GM21367 (cell line): ENCODE measurements around the gene ELFN1.

Experiments
- ATAC-seq: cut with Tn5 transposase; IDR thresholded peaks from one replicate; pipeline ENCODE4 v1.9.1; 2021; ENCODE audit not compliant: unreplicated experiment

ELFN1 gene

DNA sequence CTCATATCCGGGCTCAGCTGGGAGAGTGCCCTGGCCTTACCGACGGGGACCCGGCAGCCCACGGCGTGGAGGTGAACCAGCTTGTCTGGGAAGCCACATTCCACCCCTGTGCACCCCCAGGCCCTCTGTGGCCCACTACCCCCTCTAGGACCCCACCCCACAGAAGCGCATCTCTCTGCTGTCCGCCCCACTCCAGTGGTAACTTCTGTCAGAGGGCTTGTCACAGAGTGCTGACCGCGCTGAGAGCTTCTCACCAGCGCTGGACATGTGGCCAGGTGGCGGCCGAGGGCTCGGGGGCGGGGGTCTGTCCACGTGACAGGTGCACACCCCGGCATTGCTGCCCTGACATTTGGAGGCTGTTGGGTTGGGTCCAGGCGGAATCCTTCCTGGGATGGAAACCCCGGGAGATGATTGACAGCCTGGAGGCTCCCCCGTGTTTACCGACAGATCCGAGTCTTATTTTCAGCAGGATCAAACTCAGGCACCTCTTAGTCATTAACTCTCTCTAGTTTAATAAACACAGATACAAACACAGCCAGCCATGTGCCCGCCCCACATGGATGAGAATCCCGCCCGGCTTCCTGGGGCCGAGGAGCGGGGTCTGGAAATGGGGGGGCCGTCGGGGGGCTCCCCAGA, 5.1 kb downstream of the ELFN1 start:
- no peak for ATAC-seq

GRCh38 chr7:1675673-1676549, 5.8 kb downstream of the ELFN1 start:
- ATAC-seq, result no peak

DNA sequence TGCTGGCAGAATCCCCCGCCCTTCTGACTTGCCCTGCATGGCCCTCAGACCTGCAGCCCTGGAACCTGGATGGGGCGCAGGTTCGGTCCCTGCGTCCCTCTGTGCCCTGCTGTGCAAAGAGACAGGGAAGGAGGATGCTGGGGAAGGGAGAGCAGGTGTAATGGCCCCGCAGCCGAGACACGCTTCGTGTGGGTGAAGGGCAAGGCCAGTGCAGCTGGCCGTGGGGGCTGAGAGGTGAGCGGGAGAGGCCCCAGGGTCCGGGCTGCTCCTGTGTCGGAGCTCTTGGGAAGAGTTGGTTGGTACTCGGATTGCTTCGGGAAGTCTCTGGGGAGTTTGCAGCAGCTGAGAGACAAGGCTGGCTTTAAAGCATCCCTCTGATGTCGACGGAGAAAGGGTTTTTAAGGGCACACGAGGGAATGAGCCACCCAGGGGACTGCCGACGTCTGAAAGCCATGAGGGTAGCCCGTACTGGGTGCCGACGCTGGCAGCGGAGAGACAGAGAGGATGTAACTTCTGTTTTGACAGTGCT, 6.5 kb downstream of the ELFN1 start:
- ATAC-seq, result no peak

DNA sequence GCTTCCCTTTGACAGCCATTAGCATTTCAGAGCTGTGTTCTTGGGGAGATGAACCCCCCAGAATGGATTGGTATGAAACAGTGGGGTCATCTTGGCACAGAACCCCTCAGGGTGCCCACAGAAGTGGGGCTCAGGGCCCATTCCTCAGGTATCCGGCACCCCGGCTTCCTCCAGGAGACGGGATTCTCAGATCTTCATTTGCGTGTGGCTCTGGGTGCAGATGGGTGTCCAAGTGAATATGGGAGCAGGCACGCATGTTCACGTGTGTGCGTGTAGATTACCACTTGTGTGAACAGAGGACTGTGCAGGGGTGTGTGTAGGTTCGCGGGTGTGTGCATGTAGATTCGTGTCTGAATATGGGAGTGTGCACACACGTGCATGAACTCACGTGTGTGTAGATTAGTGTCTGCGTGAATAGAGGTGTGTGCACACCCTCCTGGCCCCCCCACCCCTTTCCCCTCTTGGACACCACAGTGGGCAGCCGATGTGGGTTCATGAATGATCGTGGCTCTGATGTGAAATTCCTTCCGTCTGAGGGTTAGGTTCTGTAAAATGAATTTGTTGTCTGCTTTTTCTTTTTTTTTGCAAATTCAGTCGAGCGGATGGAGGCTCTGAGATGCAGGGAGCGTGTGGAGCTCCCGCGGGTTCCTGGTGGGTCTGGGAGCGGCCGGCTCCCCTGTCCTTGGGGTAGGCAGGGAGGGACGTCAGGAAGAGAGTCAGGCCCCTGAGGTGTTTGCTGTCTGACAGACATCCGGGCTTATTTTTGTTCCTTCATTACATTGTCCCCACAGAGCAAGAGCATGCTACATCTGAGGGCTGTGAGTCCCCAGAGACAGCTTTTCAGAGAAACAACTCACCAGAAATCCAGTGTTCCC, 7.4 kb downstream of the ELFN1 start:
- no peak for ATAC-seq

DNA sequence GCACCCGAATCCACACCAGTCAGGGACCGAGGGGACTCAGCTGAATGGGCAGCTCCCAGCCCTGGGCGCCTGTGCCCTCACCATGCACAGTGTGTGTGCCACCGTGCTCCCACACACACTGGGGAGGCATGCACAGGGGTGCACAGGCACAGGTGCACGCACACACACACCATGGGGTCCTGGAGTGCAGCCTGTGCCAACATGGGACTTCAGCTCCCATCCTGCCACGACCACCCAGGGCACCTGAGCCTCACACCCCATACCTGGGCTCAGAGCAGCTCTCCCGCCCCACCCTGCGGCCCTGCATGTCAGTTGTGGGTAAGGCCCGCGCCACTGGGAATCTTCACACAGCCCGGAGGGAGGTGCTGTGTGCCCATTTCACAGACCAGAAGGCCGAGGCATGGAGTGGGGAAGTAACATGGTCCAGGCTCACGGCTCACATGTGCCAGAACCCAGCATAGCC, 8.0 kb downstream of the ELFN1 start:
- no peak for ATAC-seq

GRCh38 chr7:1678571-1679325, 8.7 kb downstream of the ELFN1 start:
- ATAC-seq, result no peak

DNA sequence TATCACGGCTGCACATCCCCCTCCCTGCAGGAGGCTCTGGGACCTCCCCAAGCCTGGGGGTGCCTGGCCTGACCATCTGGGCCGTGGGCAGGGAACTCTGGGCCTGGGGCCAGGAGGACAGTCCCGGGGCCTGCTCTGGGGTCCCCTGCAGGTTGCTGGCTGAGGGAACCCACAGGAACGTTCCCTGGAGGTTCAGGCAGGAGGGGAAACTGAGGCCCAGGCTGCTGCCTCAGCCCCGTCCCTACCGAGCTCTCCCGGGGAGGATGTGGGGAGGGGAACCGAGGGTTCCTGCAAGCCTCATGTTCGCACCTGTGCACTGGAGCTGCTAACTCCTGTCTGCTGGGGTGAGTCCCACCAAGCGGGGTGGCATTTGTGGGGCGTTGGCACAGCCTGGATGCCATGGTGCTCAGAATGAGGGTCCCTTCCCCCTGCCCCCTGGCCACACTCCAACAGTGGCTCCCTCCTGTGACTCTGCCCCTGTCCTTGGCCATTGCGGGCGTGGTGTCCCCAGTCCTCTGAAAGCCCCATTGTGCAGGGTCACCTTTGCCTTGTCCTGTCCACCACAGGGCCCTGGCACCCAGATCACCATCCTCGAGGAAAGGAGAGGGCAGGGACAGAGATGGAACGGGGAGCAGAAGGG, 9.4 kb downstream of the ELFN1 start:
- no peak for ATAC-seq

- no peak for ATAC-seq
These were observed 10.1 kb downstream of the ELFN1 start for GRCh38 chr7:1679966-1680730.

- no peak for ATAC-seq
These were observed 11.5 kb downstream of the ELFN1 start for GRCh38 chr7:1681581-1681980.

- no peak for ATAC-seq
These were observed 15.0 kb downstream of the ELFN1 start for GRCh38 chr7:1685000-1685624.

DNA sequence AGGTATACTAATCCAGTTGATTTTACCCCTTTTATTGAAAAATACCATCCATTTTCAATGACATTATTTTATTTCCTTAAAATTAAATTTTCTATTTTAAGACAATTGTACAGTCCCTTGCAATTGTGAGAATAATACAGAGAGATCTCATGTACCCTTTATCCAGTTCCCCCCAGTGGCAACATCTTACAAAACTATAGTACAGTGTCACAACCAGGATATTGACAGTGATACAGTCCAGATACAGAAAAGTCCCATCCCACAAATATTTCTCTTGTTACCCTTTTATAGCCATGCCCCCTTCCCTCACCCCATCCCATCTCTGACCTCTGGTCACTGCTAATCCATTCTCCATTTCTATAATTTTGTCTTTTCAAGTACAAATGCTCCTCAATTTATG, 18.5 kb downstream of the ELFN1 start:
- ATAC-seq, result no peak

DNA sequence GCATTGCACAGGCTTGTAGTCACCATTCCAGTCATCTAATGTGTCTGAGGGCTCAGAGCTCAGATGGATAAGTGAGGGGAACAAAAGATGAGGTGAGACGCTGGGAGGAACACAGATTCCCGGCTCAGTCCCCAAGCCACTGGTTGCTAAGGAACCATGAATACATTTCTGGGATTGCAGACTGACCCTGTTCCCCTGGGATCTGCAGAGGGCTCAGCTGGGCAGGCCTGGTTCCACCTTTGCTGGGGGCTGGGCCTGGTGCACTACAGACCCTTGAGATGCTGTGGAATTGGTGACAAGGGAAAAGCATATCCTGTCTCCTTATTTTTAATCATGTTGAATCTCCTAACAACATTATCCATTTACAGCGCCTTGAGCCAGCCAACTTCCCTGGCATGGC, 19.2 kb downstream of the ELFN1 start:
- ATAC-seq, result no peak

GRCh38 chr7:1690359-1690958, 20.4 kb downstream of the ELFN1 start:
- ATAC-seq, result no peak

DNA sequence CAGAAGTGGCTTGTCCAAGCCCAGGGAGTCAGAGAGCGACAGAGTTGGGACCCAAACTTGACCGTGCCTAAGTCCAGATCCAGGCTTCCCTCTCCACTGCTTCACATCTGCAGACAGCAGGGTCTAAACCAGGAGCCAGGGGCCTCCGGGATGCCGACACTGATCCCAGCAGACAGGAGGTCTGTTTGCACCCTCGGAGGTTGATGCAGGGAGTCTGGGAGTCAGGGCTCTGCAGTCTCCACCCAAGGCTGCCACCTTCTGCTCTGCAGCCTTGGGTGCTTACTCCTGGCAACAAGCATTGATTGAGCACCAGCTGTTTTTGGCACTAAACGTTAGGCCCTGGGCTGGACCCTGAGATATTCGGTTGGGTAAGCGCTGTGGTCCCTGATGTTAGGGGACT, 21.0 kb downstream of the ELFN1 start:
- ATAC-seq, result no peak

DNA sequence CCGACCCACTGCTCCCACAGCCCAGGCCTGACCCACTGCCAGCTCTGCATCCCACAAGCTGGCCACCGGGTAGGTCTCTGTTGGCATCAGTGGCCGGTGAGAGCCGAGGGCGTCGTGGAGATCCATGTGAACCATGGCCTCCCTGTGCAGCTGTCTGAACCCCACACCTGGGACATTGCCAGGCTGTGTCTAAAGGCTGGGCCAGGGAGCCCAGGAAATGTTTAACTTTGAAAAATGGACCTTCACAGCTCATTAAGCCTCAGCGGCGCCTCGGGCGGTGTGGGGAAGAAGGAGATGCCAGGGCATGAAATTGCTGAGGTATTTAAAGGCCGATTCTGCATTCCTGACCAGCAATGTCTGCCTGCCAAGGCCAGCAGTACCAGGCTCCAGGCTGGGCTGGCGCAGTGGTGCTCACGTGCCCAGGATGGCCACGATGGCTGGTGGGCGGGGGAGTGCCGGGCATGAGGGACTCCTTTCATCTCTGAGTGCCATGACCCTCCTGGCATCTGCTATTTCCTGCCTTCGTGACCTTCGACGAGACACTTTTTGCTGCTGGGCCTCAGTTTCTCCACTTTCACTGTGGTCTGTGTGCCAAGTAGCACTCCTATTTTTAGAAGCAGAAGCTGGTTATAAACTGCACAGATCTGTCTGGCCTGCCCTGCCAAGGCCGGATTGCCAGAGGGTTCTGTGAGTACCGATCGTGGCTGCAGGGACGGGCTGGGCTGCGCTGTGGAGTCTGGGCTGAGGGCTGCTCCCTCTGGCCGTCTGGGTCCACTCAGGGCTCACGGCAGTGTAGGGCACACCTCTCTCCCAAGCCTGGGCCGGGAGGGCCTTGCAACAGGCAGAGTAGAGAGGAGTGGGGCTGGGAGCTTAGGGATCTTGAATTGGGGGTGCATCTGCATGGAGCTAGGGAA, 21.8 kb downstream of the ELFN1 start:
- no peak for ATAC-seq

DNA sequence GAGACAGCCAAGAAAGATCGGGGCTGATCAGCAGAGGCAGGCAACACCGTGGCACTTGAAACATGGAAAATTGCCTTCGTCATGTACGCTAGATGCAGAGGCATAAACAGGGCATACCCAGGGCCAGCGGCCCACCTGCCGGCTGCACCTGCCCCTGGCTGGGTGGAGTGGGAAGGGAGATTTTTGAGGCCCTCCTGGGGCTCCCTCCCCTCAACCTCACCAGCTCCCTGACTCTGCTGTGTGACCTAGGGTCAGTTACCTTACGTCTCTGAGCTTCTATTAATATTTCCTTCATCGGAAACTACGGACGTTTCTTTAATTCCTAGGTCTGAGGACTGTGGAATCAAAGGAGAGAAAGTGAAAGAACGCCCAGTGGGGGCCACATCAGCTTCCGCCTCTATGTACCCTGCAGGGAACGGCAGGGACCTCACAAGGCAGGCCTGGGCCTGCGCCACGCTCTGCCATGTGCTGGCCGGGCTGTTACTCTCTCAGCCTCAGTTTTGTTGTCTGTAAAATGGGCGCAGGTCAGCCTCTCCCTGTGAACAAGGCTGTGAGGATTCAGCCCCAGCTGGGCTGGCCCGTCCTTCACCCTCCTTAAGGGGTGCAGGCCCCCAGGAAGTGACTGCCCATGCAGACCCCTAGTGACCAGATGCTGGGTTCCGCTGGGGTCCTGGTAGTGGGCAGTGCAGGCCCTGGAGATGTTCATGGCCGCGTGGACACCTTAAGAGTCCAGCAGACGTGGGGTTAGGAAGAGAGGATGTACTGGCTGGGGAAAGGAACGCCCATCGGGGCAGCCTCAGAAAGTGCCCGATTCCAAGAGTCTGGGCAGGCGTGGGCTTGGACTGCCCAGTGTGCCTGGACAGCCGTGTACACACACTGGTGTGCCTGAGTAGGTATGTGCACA, 22.7 kb downstream of the ELFN1 start:
- no peak for ATAC-seq
